GM12875 (cell line): ENCODE results near the gene SORBS1.
A peak's percentile ranks its signal among the peaks of the same experiment; 100 is the strongest.

Experiments used
- H3K4me3 ChIP-seq: one replicate; pipeline ENCODE4 v1.5.1; 2011; ENCODE audit warnings: low read depth, low read length, control low read depth
- TF ChIP-seq, protein P1 (sequence below): IDR thresholded peaks from 2 replicates; pipeline ENCODE4 v1.5.1; 2011; ENCODE audit warnings: low read depth, mild to moderate bottlenecking, control low read depth, inconsistent platforms, low read length, moderate library complexity, borderline replicate concordance; ENCODE audit not compliant: insufficient read depth

Gene SORBS1

DNA sequence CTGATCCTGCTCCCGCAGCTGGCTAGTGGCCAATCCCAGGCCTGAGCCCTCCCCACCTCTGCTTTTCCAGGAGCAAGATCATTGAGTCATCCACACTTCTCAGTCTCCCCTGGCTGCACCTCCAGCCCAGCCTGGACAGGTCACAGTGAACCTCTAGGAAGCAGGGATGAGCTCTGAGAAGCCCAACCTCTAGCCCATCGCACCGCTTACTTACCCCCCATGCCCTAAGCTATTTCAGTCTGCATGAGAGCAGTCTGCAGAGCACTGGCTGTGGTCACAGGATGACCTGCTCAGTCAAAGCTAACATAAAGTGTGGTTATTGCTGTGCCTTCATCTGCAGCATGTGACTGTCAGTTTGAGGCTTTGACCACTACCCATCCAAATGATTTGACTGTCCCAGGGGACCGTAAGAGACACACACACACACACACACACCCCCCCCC, 129.2 kb downstream of the SORBS1 start:
- TF ChIP-seq, protein P1, sequence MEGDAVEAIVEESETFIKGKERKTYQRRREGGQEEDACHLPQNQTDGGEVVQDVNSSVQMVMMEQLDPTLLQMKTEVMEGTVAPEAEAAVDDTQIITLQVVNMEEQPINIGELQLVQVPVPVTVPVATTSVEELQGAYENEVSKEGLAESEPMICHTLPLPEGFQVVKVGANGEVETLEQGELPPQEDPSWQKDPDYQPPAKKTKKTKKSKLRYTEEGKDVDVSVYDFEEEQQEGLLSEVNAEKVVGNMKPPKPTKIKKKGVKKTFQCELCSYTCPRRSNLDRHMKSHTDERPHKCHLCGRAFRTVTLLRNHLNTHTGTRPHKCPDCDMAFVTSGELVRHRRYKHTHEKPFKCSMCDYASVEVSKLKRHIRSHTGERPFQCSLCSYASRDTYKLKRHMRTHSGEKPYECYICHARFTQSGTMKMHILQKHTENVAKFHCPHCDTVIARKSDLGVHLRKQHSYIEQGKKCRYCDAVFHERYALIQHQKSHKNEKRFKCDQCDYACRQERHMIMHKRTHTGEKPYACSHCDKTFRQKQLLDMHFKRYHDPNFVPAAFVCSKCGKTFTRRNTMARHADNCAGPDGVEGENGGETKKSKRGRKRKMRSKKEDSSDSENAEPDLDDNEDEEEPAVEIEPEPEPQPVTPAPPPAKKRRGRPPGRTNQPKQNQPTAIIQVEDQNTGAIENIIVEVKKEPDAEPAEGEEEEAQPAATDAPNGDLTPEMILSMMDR = no peak
- no peak overlapping the region for H3K4me3 ChIP-seq

DNA sequence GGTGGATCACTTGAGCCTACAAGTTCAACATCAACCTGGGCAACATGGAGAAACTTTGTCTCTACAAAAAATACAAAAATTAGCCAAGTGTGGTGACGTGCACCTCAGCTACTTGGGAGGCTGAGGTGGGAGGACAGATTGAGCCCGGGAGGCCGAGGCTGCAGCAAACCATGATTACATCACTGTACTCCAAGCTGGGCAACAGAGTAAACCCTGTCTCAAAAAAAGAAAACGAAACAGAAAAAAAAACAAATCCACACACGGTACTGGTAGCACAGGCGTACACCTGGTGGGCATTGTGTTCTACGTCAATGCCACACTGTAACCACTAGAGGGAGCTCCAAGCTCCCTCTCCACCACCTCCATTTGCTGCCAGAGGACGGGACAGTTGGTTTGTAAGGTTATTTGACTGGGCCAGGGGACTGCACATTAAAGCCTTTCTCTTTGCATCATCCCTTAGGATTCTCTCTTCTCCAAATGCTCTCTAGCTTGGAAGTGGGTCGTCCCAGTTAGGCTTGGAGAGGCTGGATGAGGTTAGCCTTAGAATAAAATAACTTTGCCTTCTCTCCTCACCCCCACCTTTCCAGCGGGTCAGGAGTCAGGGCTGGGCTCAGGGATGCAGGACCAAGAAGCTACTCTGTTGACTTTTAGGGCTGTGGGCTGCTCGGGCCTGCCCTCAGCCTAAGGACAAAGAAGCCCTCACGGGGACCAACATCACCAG, 130.8 kb downstream of the SORBS1 start:
- TF ChIP-seq, protein P1 = peak; percentile 94
- H3K4me3 ChIP-seq = no peak overlapping the region

DNA sequence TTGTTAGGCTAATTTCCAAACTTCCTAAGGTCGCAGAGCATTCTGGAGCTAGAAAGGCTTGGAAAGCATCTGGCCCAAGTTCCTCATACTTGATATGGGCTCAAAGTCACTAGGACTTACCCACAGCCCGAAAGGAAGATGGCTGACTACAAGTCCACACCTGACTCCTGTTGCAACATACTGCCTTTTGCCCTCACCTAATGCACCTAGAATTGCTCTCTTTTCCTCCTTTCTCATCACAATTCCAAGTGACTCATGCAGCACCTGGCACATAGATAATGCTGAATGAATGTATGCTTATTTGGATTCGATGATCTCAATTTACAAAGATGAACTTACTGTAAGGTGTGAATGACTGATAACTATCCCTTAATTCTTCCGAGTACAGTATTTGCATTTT, 131.5 kb downstream of the SORBS1 start:
- TF ChIP-seq, protein P1 = no peak
- no peak overlapping the region for H3K4me3 ChIP-seq

GRCh38 chr10:95428701-95429100, 132.5 kb downstream of the SORBS1 start:
- TF ChIP-seq, protein P1 = no peak
- no peak overlapping the region for H3K4me3 ChIP-seq

- TF ChIP-seq, protein P1 = no peak
- H3K4me3 ChIP-seq = no peak overlapping the region
Measured at GRCh38 chr10:95426482-95426881, 134.7 kb downstream of the SORBS1 start.

DNA sequence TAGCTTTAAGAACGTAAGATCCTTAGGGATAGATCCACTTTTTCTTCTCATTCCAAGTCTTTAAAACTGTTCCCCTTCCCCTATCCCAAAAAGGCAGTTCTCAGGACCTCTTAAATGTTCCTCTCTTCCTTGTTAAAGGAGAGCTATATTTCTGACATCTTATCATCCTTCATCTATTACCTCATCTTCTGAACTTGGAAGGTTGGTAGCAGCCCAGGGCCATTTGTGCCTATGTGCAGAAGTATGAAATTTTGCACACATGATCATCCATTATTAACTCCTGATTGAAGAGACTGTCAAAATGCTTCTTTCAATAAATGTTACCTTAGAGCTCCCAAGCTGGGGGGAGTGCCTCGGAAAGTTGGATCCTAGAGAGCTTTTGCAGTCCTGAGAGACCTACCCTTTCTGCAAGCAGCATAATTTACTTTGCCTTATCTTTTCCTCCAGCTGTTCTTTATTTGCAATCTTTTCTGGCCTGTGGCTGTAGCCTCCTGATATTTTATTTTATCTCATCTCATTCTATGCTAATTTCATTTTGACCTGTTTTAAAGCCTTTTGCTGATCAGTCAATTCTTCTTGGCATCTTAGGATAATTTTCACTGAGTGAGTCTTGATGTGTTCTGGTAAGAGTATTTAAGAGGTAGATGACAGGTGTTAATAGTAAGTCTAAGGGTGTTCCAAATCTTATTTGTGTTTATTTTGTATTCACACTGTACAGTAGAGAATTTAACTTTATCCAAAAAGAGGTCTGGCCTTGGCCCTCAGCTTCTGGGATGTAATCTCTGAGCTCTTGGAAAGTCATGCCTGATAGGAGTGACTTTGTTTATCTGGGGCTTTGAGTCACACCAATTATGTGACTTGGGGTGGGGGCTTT, 135.3 kb downstream of the SORBS1 start:
- TF ChIP-seq, protein P1 = no peak
- H3K4me3 ChIP-seq = no peak overlapping the region
